NCI-H1092 (cell line): ENCODE data around the gene ZBTB16.

Experiments used
- DNase-seq: peaks from one replicate; lab custom pipeline; 2025; lab: John Stamatoyannopoulos, UW

Gene ZBTB16

DNA sequence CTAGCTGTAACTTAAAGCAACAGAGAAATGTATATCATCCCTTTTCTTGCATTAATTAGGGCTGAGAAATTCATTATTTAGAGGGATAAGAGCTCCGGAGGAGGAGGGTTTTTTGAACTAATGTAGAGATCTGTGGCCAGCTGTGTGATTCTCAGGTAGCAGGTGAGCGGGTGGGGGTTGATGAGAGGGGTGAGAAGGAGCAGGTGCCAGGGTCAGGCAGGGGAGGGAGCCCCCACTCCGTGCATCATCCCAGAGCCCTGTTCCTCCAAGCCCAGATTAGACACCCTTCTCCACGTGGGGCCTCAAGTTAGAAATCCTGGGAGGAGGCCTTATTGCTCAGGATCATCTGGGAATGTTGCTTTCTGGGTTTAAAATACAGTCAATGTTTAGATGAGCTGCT is 24.9 kb downstream of the ZBTB16 start:
- DNase-seq: no peak

DNA sequence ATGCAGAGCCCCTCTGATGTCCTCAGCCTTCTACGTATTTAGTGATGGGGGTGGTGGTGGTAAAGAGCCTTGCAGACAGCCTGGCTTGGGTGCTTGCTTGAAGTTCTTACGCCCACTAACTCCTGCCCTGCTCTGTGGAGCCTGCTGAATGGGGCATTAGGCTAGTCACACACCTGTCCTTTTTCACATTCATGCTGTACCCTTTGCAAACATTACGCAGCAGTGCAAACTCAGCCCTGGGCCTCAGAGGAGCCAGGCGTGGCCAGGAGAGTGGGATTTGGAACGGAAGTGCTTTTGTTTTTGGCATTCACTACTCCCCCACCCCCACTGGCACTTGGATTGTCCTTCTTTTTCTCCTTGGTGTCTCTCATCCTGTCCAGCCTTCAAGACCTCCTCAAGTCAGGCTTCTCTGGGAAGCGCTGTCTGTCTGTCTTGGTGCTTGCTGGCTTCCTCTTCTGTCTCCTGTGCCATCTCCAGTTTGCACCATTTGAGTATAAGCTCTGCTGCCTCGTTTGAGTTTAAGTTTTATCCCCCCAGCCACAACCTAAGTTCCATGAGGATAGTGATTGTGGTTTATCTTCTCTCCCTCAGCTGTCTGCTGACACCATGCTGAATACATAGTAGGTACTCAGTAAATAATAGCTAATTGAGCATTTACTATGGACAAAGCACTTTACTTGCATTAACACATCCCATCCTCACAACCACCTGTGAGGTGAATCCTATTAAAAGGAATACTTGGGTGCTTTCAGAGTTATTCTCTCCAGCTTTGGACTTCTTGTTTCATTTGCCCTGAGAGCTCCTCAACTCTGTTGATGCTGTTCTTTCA is 26.7 kb downstream of the ZBTB16 start:
- peak; percentile 72 for DNase-seq

DNA sequence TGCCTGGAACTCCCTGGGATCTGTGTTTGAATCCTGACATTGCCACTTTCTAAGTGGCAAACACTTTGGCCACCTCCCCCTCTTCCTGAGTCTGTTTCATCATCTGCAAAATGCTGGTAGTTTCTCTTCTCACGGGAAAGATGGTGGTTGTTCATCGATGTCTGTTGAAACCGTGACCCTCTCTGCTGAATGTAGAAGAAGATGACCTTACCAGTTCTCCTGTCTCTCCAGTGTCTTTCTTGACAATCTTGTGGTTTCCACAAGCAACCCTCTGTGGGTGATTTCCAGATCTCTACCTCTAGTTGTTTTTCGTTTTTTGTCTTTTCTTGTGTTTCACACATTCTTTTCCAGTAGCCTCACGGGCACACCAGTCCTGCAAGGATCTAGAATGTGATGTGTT is 27.5 kb downstream of the ZBTB16 start:
- no peak for DNase-seq

DNA sequence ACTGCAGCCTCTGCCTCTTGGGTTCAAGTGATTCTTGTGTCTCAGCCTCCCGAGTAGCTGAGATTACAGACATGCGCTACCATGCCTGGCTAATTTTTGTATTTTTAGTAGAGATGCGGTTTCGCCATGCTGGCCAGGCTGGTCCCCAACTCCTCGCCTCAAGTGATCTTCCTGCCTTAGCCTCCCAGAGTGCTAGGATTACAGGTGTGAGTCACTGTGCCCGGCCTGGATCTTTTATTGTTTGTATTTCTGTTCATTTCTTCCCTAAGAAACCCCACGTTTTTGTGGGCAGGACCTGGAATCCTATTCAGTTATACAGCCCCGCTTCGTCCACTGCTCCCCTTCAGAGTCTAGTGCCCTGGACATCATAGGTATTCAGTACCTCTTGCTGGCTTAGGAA is 28.7 kb downstream of the ZBTB16 start:
- DNase-seq: no peak

DNA sequence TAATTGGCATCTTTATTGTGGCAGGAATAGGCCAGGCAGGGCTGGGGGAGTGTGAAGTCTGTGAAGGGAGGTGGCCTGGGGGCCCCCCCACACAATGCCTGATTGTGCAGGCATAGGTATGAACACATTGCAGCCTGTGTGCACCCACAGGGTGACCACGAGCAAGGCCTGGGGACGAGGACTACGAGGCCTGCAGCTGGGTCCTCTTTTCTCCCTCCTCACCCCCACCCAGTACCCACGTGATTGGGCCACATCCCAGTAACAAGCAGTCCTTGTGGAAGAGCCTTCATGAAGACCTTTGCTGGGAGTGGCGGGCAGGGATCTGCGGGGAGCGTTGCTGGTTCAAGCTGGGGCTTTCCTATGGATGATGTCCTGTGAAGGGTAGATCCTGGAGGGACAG is 29.3 kb downstream of the ZBTB16 start:
- DNase-seq: no peak

DNA sequence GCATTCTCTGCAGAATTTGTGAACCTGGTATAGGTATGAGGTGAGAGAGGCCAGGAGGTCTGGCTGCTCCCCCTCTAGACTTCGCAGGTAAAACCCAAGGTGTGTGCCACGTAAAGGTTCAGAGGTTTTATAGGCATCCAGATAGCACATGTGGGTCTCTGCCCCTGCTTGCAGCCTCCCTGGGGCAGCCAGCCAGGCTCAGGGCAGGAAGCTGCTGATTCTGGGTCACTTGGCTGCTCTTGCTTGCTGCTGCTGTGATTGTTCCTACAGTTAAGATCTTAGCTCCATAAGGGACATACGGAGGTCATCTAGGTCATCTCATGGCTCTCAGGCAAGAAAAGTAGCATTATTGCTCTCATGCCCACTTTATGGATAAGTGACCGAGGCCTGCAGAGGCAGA is 30.2 kb downstream of the ZBTB16 start:
- no peak for DNase-seq

DNA sequence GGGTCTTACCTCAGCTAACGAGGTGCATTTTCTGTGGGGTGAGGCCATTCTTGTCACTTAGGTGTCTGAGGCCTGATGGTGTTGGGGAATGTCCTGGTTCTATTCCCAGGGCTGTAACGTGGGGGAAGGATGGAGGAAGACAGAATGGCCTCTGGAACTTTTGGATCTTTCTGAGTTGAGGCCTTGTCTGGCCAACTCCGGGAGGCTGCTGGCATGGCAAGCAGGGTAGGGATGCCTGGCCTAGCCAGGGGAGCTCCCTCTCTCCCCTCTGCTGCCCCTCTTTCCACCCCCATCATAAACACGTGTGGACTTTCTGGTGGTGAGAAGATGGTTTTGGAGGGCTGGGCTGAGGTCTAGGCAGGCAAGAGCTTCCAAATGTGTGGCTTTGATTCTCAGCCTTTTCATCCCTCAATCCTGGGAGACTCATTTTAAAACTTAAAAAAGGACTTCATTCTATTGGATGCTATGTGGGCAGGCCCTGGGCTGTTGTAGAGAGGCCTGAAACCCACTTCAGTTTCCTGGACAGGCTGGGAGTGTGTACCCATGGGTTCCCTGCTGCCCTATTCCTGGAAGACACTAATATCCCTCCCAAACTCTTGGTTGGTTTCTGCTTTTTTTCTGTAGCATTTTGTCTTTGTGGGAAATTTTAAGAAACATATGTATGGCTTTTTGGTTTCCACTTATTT is 30.9 kb downstream of the ZBTB16 start:
- no peak for DNase-seq

DNA sequence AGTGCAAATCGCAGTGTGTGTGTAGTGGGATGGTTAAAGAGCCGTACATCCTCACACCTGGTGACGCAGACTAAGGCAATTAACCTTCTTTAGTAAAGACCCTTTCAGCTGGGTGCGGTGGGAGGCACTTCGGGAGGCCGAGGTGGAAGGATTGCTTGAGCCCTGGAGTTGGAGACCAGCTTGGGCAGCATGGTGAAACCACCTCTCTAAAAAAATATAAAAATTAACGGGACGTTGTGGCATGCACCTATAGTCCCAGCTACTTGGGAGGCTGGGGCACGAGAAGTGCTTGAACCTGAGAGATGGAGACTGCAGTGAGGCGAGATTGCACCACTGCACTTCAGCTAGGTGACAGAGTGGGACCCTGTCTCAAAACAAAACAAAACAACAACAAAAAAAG is 31.5 kb downstream of the ZBTB16 start:
- no peak for DNase-seq

DNA sequence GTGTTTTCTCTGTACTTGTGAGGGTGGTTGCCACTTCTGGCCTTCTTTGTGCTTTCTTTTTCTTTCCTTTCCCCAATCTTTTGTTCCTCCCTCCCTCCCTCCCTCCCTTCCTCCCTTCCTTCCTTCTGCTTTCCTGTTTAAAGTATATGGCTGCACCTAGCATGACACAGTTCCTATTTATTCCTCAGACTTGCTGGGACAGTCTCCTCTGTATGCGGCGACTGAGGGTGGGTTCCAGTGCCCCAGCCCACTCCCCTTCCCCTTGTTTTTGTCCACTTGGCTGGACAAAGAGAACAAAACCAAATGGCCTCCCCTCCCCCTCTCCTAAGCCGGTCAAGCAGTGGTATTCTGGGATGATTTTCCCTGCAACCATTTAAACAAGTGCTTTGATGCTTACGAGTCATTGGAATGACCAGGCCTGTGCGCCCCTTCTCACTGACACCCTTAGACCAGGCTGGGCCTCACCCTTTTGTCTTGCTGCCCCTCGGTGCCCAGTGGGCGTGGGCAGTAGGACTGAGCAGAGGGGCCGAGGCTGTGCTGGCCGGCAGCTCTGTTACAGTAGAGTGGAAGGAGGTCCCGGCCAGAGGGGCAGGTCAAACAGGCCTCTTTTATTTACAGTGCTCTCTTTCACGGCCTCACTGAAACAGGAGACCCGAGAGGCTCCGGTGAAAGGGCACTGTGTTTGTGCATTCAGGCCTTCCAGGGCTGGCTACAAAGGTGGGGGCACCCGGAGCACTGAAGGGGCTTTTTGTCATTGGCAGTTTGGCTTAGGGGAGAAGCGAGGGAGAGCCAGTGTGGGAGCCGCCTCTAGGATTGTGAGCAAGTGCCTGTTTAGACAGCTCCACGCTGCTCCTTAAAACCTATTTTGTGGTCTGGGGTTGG is 32.2 kb downstream of the ZBTB16 start:
- DNase-seq: no peak

DNA sequence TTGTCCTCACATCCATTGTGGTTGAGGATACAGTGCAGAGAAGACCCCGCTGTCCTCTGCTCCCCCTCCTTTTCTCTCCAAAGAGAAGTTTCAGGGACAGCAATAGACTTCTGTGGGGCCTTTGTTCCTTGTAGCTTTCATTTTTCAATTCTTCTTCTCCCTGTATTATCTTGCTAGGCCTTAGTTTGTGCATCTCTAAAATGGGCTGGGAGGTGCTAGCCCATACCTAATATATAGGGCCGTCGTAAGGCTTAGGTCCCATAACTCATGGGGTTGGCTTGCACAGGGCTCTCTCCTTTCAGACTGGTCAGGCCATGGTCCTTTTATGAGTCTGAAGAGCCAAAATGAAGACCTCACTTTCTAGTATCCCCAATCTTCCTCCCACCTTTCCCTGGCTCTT is 33.0 kb downstream of the ZBTB16 start:
- DNase-seq: no peak

DNA sequence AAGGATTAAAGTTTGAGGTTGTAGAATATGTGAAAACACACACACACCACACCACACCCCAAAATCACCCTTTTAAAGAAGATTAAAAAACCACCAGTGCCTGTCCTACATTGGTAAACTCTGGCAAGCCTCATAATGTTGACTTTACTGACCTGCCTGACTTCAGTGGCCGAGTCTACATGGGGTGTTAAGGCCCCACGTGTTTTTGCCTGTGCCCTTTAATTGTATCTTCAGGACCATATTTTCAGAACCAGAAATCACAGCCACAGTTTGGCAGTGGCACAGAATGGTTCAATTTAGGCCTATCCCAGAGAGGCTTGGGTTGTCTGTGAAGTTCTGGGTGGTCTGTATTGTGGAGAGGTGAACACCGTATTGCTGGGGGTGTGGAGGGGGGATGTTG is 33.4 kb downstream of the ZBTB16 start:
- no peak for DNase-seq

DNA sequence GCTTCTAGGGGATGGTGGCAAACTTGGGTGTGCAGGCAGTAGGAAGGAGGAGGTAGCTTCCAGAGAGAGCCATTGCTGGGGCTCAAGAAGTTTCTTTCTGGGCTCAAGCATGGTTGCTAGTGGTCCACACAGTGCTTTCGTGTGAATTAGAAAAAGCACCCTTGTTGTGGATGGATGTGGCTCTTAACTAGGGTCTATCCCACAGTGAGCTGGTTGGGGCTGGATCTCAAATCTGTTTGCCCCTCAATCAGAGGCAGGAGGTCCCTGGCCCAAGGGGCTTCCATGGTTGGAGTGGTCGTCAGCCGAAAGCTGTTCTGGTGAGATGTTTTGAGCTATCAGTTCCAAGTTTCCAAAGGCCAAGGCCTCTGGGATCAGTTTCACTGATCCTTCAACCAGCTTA is 35.0 kb downstream of the ZBTB16 start:
- no peak for DNase-seq

DNA sequence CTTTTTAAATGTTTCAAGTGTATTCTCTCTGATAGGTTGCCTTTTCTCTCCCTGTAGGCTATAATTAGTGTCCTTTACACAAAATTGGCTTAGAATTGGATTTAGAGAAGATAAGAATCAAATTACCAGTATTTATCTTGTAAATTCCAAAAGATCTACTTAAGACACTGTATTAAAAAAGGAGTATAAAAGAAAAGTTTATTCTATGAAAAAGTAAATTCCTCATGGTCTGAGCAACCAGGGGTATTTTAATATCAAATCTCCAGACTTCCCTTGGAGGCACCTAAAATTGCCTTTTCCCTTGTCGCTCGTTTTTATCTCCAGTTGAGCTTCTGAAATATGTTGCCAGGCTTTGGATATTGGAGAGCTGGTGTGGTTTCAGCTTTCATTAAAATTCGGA is 36.4 kb downstream of the ZBTB16 start:
- no peak for DNase-seq

DNA sequence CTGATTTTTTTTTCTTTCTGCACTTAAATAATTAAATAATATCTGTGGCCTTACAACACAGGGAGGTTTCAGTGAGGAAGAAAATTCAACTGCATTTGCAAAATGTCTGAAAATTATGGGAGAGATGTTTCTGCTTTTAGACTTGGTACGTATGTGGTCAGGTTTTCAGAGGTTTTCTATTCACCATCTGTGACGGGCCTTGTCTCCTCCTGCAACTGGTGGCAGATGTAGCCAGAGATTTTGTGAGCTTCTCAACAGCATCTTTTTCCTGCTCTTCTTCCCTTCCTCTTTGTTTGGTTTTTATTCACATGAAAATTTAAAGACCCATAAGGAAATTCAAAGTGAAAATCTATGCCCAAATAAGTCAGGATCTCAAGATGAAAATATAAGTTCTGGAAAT is 38.3 kb downstream of the ZBTB16 start:
- DNase-seq: no peak

DNA sequence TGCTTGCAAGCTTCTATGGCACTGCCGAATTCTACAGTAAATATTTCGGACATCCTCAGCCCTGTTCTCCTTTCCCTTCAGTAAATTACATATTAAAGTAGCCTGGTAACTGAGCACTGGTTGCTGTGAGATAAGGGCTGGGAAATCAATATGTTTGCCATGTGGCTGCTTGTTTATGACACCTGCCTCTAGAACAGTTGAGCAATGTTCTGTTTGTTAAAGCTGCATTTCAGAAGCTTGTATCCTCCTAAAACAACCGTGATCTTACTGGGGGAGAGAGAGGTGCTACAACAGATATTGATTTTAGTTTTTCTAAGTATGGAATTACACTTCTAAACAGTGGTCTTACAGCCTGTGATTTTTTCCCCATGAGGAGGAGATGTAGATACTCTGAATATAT is 39.4 kb downstream of the ZBTB16 start:
- peak; percentile 61 for DNase-seq

DNA sequence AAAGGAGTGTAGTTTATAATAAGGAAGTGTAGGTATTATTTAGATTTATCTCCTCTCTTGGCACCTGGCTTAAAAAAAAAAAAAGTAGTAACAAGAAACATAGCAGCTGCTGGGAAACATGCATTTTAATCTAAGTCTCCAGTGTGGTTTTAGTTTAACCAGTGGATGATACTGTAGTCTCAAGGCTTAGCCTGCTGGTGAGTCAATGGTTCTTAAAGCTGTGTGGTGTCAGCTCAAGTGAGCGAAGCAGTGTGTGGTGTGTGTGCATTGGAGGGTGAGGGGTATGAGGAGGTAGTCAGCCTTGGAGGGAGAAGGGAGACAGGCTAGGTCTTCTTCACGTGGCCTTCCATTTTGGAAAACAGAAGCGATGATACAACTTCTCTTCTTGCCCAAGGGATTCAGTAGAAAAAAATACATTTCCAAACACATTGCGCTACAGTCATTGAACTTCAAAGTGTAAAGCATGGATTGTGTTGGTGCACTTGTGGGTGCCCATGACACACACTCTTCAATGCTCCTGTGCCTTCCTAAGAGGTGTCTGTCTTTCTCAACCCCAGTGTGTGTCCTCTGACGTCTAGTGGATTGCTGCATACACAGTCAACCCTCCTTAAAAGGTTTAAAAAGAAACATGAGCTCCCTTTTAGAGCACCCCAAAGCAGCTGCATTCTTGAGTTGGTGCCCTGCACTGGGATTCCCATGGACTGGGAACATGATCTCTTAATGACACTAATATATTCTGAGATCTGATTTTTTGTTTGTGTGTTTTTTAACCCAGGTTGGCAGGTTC is 40.1 kb downstream of the ZBTB16 start:
- no peak for DNase-seq

DNA sequence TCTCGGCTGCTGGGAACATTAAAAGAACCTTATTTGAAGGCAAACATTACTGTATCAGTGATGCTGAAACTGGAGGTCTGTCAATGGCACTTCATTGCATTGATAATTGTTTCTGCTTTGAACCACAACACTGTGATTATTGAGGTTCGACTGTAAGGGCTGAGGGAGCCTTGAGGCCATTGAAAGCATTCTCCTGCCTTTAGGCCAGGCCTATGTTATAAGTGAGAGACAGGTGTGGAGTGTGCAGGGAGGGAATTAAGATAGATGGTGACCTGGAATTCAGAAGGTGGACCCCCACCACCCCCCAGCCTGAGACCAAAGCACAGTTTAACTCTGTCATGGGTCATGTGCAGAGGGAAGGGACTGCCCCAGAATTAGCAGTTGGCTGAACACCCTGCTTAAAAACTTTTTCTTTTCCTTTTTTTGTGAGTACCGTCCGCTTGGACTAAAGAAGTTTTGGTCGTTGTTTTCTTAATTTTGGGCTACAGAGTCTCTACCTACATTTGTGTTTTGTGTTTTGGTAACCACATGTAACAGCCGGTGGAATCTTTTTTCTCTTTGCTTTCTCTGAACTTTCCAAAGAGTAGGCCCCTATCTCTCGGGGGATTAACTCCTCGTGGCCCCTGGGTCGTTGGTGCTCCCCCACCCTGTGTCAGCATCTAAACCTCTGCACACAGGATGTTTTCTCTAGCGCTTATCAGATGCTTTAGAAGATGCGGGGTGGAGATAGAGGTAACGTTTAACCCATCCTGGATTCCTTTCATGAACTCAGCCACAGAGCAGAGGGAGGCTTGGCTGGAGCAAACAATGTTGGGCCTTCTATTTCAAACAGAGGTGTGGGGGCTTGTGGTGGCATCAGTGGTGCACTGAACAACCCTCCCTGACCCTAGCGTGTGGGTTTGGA is 43.7 kb downstream of the ZBTB16 start:
- no peak for DNase-seq

DNA sequence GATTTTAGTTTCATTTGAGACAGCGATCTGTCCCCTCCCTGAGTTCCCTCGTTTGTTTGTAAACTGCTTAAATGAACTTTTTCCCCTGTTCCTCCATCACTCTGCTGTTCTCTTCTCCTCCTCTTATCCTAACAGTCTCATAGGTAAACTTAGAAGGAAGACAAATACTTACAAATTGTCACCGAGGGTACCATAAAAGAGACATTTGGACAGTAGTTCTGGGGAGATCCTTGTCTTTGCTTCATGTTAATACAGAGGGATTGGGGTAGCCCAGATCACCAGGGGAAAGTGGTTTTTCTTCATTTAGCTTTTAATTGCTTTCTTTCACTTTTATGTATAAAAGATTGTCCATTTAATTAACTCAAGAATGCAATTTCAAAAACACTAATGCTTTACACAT is 46.1 kb downstream of the ZBTB16 start:
- no peak for DNase-seq

DNA sequence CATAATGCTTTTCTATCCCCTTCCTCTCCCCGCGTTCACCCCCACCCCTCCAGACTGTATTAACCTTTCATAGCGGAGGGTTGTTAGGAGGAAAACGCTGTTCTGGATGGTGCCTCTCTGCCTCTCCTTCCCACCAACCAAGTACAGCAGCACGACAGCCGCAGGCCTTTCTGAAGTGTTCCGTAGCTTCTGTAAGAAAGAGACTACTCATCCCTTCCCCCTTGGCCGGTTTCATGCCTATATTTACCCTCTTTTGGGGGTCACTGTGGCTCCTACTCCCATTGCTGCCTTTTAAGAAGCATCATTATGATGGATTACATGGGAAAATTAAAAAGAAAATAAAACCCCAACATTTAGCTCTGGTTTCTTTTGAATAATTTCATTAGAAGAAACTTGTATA is 46.5 kb downstream of the ZBTB16 start:
- no peak for DNase-seq

DNA sequence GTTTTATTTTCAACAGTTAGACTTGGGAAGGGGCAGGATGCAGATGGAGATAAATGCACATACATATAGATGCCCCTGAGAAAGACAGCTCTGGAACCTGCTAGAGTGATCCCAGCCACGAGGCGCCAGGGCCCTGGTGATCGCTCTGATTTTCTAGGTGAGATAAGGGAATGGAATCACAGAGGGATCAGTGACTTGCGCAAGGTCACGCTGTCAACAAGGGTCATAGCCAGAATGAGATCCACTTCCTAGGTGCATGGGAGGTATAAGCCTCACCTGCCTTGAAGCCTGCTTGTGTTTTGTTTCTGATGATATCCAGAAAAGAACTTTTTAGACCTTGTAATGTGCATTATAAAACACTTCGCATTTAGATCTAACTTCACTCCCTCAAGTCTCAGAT is 47.5 kb downstream of the ZBTB16 start:
- no peak for DNase-seq
